ENCODE measurements around the gene KDM3A.

GRCh38 chr2:86482034-86482433, 40.9 kb downstream of the KDM3A start:
- no peak for TF ChIP-seq POLR2A (IDR thresholded peaks at IDR 0.05; ENCODE audit: low read depth, low read length)
- no peak for TF ChIP-seq TAF1 (IDR thresholded peaks at IDR 0.05; ENCODE audit: borderline replicate concordance, low read depth, low read length)
- TF ChIP-seq POLR2AphosphoS5 (IDR thresholded peaks at IDR 0.05; ENCODE audit: low read depth, low read length) = no peak

Data from GM12892 (cell line).